Measurements from ENCODE around the gene ZNF234.

DNA sequence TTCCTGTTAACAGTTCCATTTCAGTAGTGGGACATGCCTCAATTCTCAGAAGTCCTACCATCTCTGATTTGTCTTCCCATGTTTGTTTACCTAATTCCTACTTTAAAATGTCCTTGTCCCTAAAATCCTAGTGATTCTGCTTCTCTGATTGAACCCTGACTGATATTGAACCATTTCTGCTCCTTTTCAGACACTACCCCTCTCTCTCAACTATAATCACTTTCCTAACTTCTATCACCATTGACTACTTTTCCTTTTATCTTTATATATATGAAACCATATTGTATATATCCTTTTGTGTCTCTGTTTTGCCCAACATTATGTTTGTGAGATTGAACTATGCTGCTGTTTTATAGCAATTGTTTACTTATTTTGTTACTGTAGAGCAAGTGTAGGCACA is 55.4 kb downstream of the ZNF234 start:
- TF ChIP-seq ZNF384 (IDR thresholded peaks at IDR 0.05) (no peak), FOXM1 (IDR thresholded peaks at IDR 0.05; ENCODE audit: borderline replicate concordance) (no peak), BHLHE40 (IDR thresholded peaks at IDR 0.05; ENCODE audit: borderline replicate concordance) (no peak), FOXK2 (IDR thresholded peaks at IDR 0.05) (no peak), ARNT (IDR thresholded peaks at IDR 0.05) (no peak), ELF4 (IDR thresholded peaks at IDR 0.05) (no peak), SUZ12 (IDR thresholded peaks at IDR 0.05) (no peak), FOXA1 (IDR thresholded peaks at IDR 0.05) (no peak), HDGF (IDR thresholded peaks at IDR 0.05; ENCODE audit: borderline replicate concordance) (no peak)

Data from HEK293T (cell line).